Adipocyte (in vitro differentiated cells): ENCODE measurements around the gene MED25.

Source experiments
- DNase-seq: peaks from one replicate; pipeline ENCODE4 v3.0.0-alpha.2; 2015; ENCODE audit warnings: low read depth
- H3K27me3 ChIP-seq: replicated peaks from 2 replicates; pipeline ENCODE4 v1.7.0; 2013; ENCODE audit warnings: mild to moderate bottlenecking, low read length, moderate library complexity; ENCODE audit not compliant: control insufficient read depth, insufficient read depth
- H3K36me3 ChIP-seq: 2 replicates; pipeline ENCODE4 v1.7.0; 2013; ENCODE audit warnings: low read length, mild to moderate bottlenecking, moderate library complexity; ENCODE audit not compliant: control insufficient read depth, insufficient read depth, severe bottlenecking
- H3K4me1 ChIP-seq: 2 replicates; pipeline ENCODE4 v1.7.0; 2013; ENCODE audit warnings: mild to moderate bottlenecking, low read length, moderate library complexity; ENCODE audit not compliant: control insufficient read depth, insufficient read depth
- H3K4me3 ChIP-seq: 2 replicates; pipeline ENCODE4 v1.7.0; 2013; ENCODE audit warnings: mild to moderate bottlenecking, low read length, moderate library complexity
- H3K9ac ChIP-seq: 2 replicates; pipeline ENCODE4 v1.7.0; 2013; ENCODE audit warnings: mild to moderate bottlenecking, low read length, moderate library complexity
- H3K9me3 ChIP-seq: 2 replicates; pipeline ENCODE4 v1.7.0; 2013; ENCODE audit warnings: mild to moderate bottlenecking, low read length, moderate library complexity; ENCODE audit not compliant: control insufficient read depth

The MED25 gene

GRCh38 chr19:49861541-49862378 lies 43.7 kb downstream of the MED25 start:
- no peaks in the 10 kb centered on the region for H3K27me3 ChIP-seq
- no peaks in the 10 kb centered on the region for H3K9me3 ChIP-seq
- DNase-seq: no peak
- H3K36me3 ChIP-seq: peaks cover 54% of the 10 kb centered on the region
- H3K4me1 ChIP-seq: peaks cover 22% of the 10 kb centered on the region
- H3K9ac ChIP-seq: no peak overlapping the region
- no peak overlapping the region for H3K4me3 ChIP-seq

- Histone ChIP-seq H3K36me3 (peaks cover 46% of the 10 kb centered on the region), H3K27me3 (no peaks in the 10 kb centered on the region), H3K4me3 (no peak overlapping the region), H3K9me3 (no peaks in the 10 kb centered on the region), H3K4me1 (peaks cover 23% of the 10 kb centered on the region), H3K9ac (no peak overlapping the region)
- no peak for DNase-seq
Observed at GRCh38 chr19:49862391-49863253, 44.5 kb downstream of the MED25 start.

GRCh38 chr19:49863254-49863934 lies 45.3 kb downstream of the MED25 start:
- no peak overlapping the region for H3K4me3 ChIP-seq
- H3K9ac ChIP-seq: no peak overlapping the region
- no peaks in the 10 kb centered on the region for H3K27me3 ChIP-seq
- peaks cover 38% of the 10 kb centered on the region for H3K36me3 ChIP-seq
- no peak for DNase-seq
- no peaks in the 10 kb centered on the region for H3K9me3 ChIP-seq
- H3K4me1 ChIP-seq: peaks cover 26% of the 10 kb centered on the region

GRCh38 chr19:49863935-49864320 lies 45.8 kb downstream of the MED25 start:
- no peaks in the 10 kb centered on the region for H3K9me3 ChIP-seq
- DNase-seq: no peak
- no peak overlapping the region for H3K4me3 ChIP-seq
- H3K27me3 ChIP-seq: no peaks in the 10 kb centered on the region
- peaks cover 37% of the 10 kb centered on the region for H3K36me3 ChIP-seq
- no peak overlapping the region for H3K9ac ChIP-seq
- H3K4me1 ChIP-seq: peaks cover 31% of the 10 kb centered on the region

- no peaks in the 10 kb centered on the region for H3K9me3 ChIP-seq
- H3K4me1 ChIP-seq: peaks cover 32% of the 10 kb centered on the region
- peaks cover 33% of the 10 kb centered on the region for H3K36me3 ChIP-seq
- no peak for DNase-seq
- H3K4me3 ChIP-seq: peak overlapping the region; percentile 96
- H3K9ac ChIP-seq: no peak overlapping the region
- no peaks in the 10 kb centered on the region for H3K27me3 ChIP-seq
Observed at GRCh38 chr19:49864890-49865289, 46.8 kb downstream of the MED25 start.

- Histone ChIP-seq H3K9ac (peak within 1 kb of the TSS; percentile 91), H3K9me3 (no peaks in the 10 kb centered on the region), H3K27me3 (no peaks in the 10 kb centered on the region), H3K4me3 (peak within 1 kb of the TSS; percentile 96), H3K4me1 (peaks cover 43% of the 10 kb centered on the region), H3K36me3 (peaks cover 28% of the 10 kb centered on the region)
- peak; percentile 94 for DNase-seq
Observed at GRCh38 chr19:49866933-49867782, 49.1 kb downstream of the MED25 start, which contains the start of gene PNKP. TSS of gene PNKP (minus strand) at chr19:49867576. CDS start at chr19:49867204, 372 bp downstream.

- Histone ChIP-seq H3K27me3 (no peaks in the 10 kb centered on the region), H3K36me3 (peaks cover 20% of the 10 kb centered on the region), H3K9me3 (no peaks in the 10 kb centered on the region), H3K9ac (peak overlapping the region; percentile 62), H3K4me1 (peaks cover 46% of the 10 kb centered on the region), H3K4me3 (peak overlapping the region; percentile 71)
- no peak for DNase-seq
Observed at GRCh38 chr19:49869009-49869483, 51.0 kb downstream of the MED25 start.

GRCh38 chr19:49869484-49870308 lies 51.6 kb downstream of the MED25 start:
- Histone ChIP-seq H3K9ac (peak overlapping the region; percentile 86), H3K4me3 (peak overlapping the region; percentile 76), H3K36me3 (peaks cover 17% of the 10 kb centered on the region), H3K9me3 (no peaks in the 10 kb centered on the region), H3K27me3 (no peaks in the 10 kb centered on the region), H3K4me1 (peaks cover 49% of the 10 kb centered on the region)
- DNase-seq: peak; percentile 100

GRCh38 chr19:49870309-49870901 lies 52.3 kb downstream of the MED25 start:
- Histone ChIP-seq H3K36me3 (peaks cover 16% of the 10 kb centered on the region), H3K9me3 (no peaks in the 10 kb centered on the region), H3K27me3 (no peaks in the 10 kb centered on the region), H3K4me1 (peaks cover 50% of the 10 kb centered on the region), H3K4me3 (peak overlapping the region; percentile 76), H3K9ac (peak overlapping the region; percentile 86)
- DNase-seq: no peak
